ENCODE measurements around the gene GALNT17.
A peak's percentile ranks its signal among the peaks of the same experiment; 100 is the strongest.

The GALNT17 gene

DNA sequence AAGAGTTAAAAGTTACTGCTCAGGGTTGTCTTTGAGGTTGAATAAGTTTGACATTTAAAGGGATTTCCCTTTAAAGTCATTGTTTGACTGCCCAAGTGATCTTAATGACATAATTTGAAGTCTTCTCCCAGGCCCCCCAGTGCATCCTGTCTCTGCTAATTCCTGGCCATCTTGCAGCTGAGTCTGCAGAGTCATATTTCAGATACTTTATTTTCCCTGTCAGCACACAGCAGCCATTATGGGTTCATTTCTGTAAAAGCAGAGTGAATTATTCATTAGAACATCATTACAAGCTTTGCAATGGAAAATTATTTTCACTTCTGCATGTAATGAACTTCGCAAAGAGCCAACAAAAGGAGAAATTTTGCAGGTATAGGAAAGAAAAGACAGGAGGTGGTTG, 536.6 kb downstream of the GALNT17 start:
- H3K27me3 Mint-ChIP-seq (ENCODE audit: low read depth) = no peaks in the 10 kb centered on the region
- no peak overlapping the region for H3K4me3 Mint-ChIP-seq
- H3K36me3 Mint-ChIP-seq (ENCODE audit: low read depth) = no peaks in the 10 kb centered on the region
- peak overlapping the region in 1 of 3 experiments; percentile 15 for H3K27ac Mint-ChIP-seq
- TF ChIP-seq, protein P1, sequence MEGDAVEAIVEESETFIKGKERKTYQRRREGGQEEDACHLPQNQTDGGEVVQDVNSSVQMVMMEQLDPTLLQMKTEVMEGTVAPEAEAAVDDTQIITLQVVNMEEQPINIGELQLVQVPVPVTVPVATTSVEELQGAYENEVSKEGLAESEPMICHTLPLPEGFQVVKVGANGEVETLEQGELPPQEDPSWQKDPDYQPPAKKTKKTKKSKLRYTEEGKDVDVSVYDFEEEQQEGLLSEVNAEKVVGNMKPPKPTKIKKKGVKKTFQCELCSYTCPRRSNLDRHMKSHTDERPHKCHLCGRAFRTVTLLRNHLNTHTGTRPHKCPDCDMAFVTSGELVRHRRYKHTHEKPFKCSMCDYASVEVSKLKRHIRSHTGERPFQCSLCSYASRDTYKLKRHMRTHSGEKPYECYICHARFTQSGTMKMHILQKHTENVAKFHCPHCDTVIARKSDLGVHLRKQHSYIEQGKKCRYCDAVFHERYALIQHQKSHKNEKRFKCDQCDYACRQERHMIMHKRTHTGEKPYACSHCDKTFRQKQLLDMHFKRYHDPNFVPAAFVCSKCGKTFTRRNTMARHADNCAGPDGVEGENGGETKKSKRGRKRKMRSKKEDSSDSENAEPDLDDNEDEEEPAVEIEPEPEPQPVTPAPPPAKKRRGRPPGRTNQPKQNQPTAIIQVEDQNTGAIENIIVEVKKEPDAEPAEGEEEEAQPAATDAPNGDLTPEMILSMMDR (IDR thresholded peaks at IDR 0.05; ENCODE audit: unreplicated experiment in 3 of 3) = no peak
- H3K9me3 Mint-ChIP-seq = peaks cover 11% of the 10 kb centered on the region
- peaks cover 7% of the 10 kb centered on the region for H3K4me1 Mint-ChIP-seq

DNA sequence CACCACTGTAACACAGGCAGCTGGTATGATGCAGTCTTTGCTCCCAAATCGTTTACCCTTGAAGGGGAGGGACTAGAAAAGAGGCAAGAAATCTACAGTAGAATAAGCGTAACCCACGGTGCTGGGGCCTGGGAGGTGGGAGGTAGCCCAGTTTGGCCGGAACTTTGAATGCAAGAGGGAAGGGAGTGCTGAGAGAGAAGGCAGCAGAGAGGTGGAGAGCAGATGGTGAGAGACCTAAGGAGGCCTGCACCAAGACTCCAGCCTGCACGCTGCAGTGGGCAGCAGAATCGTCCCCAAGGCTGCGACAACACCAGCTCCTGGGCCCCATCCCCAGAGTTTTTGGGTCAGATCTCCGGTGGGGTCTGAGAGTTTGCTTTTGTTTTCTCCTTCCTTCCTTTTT, 547.5 kb downstream of the GALNT17 start:
- peaks cover 10% of the 10 kb centered on the region for H3K4me1 Mint-ChIP-seq
- TF ChIP-seq, protein P1 (IDR thresholded peaks at IDR 0.05; ENCODE audit: unreplicated experiment in 3 of 3) = no peak
- peaks cover 11% of the 10 kb centered on the region for H3K27me3 Mint-ChIP-seq (ENCODE audit: low read depth)
- H3K9me3 Mint-ChIP-seq = no peaks in the 10 kb centered on the region
- peak overlapping the region in 1 of 3 experiments; percentile 62 for H3K27ac Mint-ChIP-seq
- H3K36me3 Mint-ChIP-seq (ENCODE audit: low read depth) = no peaks in the 10 kb centered on the region
- no peak overlapping the region for H3K4me3 Mint-ChIP-seq

DNA sequence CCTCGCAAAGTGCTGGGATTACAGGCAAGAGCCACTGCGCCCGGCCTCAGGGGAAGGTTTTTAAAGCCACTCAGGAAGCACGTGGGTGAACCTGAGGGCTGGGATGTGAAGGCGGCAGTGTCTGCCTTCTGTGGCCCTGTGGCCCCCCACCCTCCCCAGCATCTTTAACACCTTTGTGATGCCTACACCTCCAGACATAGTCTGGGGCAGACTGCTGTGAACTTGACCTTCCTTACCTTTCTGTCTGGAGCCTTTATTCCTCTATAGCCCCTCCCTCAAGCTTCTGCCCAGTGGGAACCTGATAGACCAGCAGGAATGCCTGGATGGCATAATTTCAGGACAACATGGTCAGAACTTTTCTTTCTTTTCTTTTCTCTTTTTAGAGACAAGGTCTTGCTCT, 550.2 kb downstream of the GALNT17 start:
- no peaks in the 10 kb centered on the region for H3K36me3 Mint-ChIP-seq (ENCODE audit: low read depth)
- H3K4me3 Mint-ChIP-seq = no peak overlapping the region
- peaks cover 26% of the 10 kb centered on the region for H3K27me3 Mint-ChIP-seq (ENCODE audit: low read depth)
- TF ChIP-seq, protein P1 (IDR thresholded peaks at IDR 0.05; ENCODE audit: unreplicated experiment in 3 of 3) = no peak
- H3K27ac Mint-ChIP-seq = peak overlapping the region in 1 of 3 experiments; percentile 76
- peaks cover 12% of the 10 kb centered on the region for H3K4me1 Mint-ChIP-seq
- no peaks in the 10 kb centered on the region for H3K9me3 Mint-ChIP-seq

DNA sequence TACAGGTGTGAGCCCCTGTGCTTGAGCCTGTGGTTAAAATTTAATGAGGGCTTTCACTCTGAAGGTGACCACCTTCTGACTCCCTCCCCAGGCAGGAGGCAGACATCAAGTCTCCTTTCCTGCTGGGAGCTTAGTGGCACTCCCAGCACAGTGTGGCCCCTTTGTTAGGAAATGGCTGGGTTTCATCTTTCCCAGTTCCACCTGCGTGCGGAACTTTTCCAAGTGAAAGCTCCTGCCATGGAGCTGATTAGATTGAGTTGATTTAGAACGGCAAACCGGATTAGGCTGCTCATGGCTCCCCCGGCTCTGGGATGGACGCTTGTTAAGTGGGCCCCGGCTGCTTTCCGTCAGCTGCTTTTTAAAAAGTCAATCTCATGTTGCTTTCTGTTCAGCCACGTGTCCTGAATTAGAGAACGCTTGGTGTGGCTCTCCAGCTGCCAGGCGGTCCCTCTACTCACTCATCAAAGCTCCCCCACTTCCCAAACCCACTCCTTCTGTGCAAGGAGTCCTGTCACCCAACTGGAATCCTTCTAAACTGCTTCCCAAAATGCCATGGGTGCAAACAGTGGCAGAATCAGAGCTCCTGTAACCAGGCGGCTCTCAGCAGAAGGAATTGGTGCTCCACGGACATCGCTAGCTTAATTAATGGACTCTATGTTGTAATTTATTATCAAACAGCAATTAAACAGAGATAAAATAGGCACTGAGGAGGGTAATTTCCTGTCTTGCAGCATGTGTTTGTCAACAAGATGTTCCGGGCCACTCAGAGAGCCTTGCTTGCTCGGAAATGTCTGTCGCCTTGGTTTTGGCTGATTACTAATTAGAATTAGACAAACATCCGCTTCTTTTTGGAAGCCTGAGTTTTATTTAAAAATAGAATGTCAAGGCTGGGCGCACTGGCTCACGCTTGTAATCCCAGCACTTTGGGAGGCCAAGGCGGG, 551.2 kb downstream of the GALNT17 start:
- H3K4me3 Mint-ChIP-seq = no peak overlapping the region
- H3K27me3 Mint-ChIP-seq (ENCODE audit: low read depth) = peaks cover 26% of the 10 kb centered on the region
- no peaks in the 10 kb centered on the region for H3K9me3 Mint-ChIP-seq
- no peaks in the 10 kb centered on the region for H3K36me3 Mint-ChIP-seq (ENCODE audit: low read depth)
- H3K27ac Mint-ChIP-seq = peak overlapping the region in 2 of 3 experiments; percentile 64 to 76
- TF ChIP-seq, protein P1 (IDR thresholded peaks at IDR 0.05; ENCODE audit: unreplicated experiment in 3 of 3) = no peak
- H3K4me1 Mint-ChIP-seq = peaks cover 14% of the 10 kb centered on the region

DNA sequence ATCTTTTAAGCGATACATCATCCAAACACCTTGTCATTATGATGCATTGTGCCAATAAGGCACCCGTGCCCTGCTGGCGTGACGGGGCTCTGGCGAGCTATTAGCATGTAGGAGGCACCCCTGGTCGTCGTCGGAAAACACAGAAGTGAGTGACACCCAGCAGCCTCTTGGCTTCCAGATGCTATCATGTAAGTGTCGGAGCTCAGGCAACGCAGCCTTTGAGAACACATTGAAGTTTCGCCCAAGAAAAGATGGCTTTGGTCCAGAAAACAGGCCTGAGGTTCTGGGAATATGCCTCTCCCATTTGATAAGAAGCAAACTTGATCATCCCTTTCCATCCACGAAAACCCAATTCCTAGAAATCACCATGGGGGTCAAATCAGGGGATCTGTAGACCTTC, 555.3 kb downstream of the GALNT17 start:
- Mint-ChIP-seq H3K36me3 (ENCODE audit: low read depth) (no peaks in the 10 kb centered on the region), H3K4me3 (no peak overlapping the region), H3K4me1 (peaks cover 24% of the 10 kb centered on the region), H3K27ac (no peak overlapping the region), H3K27me3 (ENCODE audit: low read depth) (peaks cover 26% of the 10 kb centered on the region), H3K9me3 (no peaks in the 10 kb centered on the region)
- TF ChIP-seq, protein P1 (IDR thresholded peaks at IDR 0.05; ENCODE audit: unreplicated experiment in 3 of 3) = no peak
